BLaER1 treated with 17β-estradiol and CSF1 and Interleukin-3, amounts not matched to agents 10 nM and 100 nM (cell line): ENCODE data around the gene ELF3.
"Not testable (repeated sequence)": the region's sequence is repeated elsewhere in the genome, so short reads cannot be mapped to it uniquely, and the experiment has no call there.

ENCODE experiments used
- H3K27ac ChIP-seq, 11 experiments: shearing (Covaris generic); formaldehyde crosslinking; 2 replicates each; pipeline ENCODE4 v1.8.1; 2022
- H3K27me3 ChIP-seq, 11 experiments: shearing (Covaris generic); formaldehyde crosslinking; 2 replicates each; pipeline ENCODE4 v1.8.1; 2022
- H3K36me3 ChIP-seq, 11 experiments: shearing (Covaris generic); formaldehyde crosslinking; 2 replicates each; pipeline ENCODE4 v1.8.1; 2022
- H3K4me1 ChIP-seq, 10 experiments: shearing (Covaris generic); formaldehyde crosslinking; 2 replicates each; pipeline ENCODE4 v1.8.1; 2022
- H3K4me2 ChIP-seq, 11 experiments: shearing (Covaris generic); formaldehyde crosslinking; 2 replicates each; pipeline ENCODE4 v1.8.1; 2022
- H3K4me3 ChIP-seq, 10 experiments: shearing (Covaris generic); formaldehyde crosslinking; 2 replicates each; pipeline ENCODE4 v1.8.1; 2022
- H3K9ac ChIP-seq, 11 experiments: shearing (Covaris generic); formaldehyde crosslinking; 2 replicates each; pipeline ENCODE4 v1.8.1; 2022
- H3K9me3 ChIP-seq, 11 experiments: shearing (Covaris generic); formaldehyde crosslinking; replicated peaks in 1 of 11; 2 replicates each; pipeline ENCODE4 v1.8.1; 2022
- H4K20me1 ChIP-seq, 11 experiments: shearing (Covaris generic); formaldehyde crosslinking; 2 replicates each; pipeline ENCODE4 v1.8.1; 2022
- Cebpa-rat ChIP-seq, 11 experiments: shearing (Covaris generic); IDR thresholded peaks; 2 replicates each; pipeline ENCODE4 v1.8.1; 2022

Gene ELF3

GRCh38 chr1:202054094-202054493 lies 43.7 kb downstream of the ELF3 start:
- Histone ChIP-seq H3K27me3 (no peaks in the 10 kb centered on the region), H3K27ac (no peak overlapping the region), H3K4me3 (no peak overlapping the region), H3K9me3 (no peaks in the 10 kb centered on the region), H3K4me1 (peaks cover 0 to 27% (median 4%) of the 10 kb centered on the region in 10 experiments; a peak in 11 of 20 replicates), H3K9ac (no peak overlapping the region), H3K36me3 (no peaks in the 10 kb centered on the region), H3K4me2 (no peak overlapping the region), H4K20me1 (no peaks in the 10 kb centered on the region)
- TF ChIP-seq Cebpa-rat (IDR thresholded peaks at IDR 0.05) = no peak

- H3K4me1 ChIP-seq = peaks cover 0 to 27% (median 4%) of the 10 kb centered on the region in 10 experiments; a peak in 11 of 20 replicates
- not testable (repeated sequence) for H3K4me2 ChIP-seq, H3K9ac ChIP-seq, H3K36me3 ChIP-seq, H3K4me3 ChIP-seq, H3K27me3 ChIP-seq, H3K9me3 ChIP-seq, H3K27ac ChIP-seq, H4K20me1 ChIP-seq
Observed at GRCh38 chr1:202054673-202055072, 44.3 kb downstream of the ELF3 start.

GRCh38 chr1:202056644-202057334 lies 46.4 kb downstream of the ELF3 start:
- Histone ChIP-seq H3K4me1 (peaks cover 0 to 27% (median 4%) of the 10 kb centered on the region in 10 experiments; a peak in 11 of 20 replicates), H3K9me3 (no peaks in the 10 kb centered on the region), H3K4me3 (no peak overlapping the region), H4K20me1 (no peaks in the 10 kb centered on the region), H3K9ac (no peak overlapping the region), H3K27me3 (no peaks in the 10 kb centered on the region), H3K36me3 (no peaks in the 10 kb centered on the region), H3K4me2 (peak overlapping the region in 3 of 11 experiments; percentile 33 to 47 (median 40); a peak in 5 of 22 replicates), H3K27ac (peak overlapping the region in 1 of 11 experiments; percentile 11; a peak in 1 of 22 replicates)
- no peak for TF ChIP-seq Cebpa-rat (IDR thresholded peaks at IDR 0.05)

GRCh38 chr1:202057335-202057704 lies 46.9 kb downstream of the ELF3 start:
- H3K36me3 ChIP-seq, H3K9me3 ChIP-seq, H4K20me1 ChIP-seq, H3K27me3 ChIP-seq, H3K4me3 ChIP-seq, H3K9ac ChIP-seq: not testable (repeated sequence)
- Histone ChIP-seq H3K4me1 (peaks cover 0 to 27% (median 4%) of the 10 kb centered on the region in 10 experiments; a peak in 11 of 20 replicates), H3K27ac (peak overlapping the region in 1 of 11 experiments; percentile 11; a peak in 1 of 22 replicates), H3K4me2 (peak overlapping the region in 3 of 11 experiments; percentile 33 to 72 (median 47); a peak in 4 of 22 replicates)

GRCh38 chr1:202058001-202058908 lies 47.9 kb downstream of the ELF3 start:
- Histone ChIP-seq H3K9ac (no peak overlapping the region), H3K4me3 (no peak overlapping the region), H3K4me1 (peaks cover 0 to 27% (median 4%) of the 10 kb centered on the region in 10 experiments; a peak in 11 of 20 replicates), H3K9me3 (no peaks in the 10 kb centered on the region), H4K20me1 (no peaks in the 10 kb centered on the region), H3K27ac (peak overlapping the region in 2 of 11 experiments; percentile 52 to 55; a peak in 5 of 22 replicates), H3K27me3 (no peaks in the 10 kb centered on the region), H3K4me2 (peak overlapping the region in 5 of 11 experiments; percentile 24 to 72 (median 59); a peak in 9 of 22 replicates), H3K36me3 (no peaks in the 10 kb centered on the region)
- TF ChIP-seq Cebpa-rat (IDR thresholded peaks at IDR 0.05) = no peak

GRCh38 chr1:202061055-202061454 lies 50.7 kb downstream of the ELF3 start:
- Histone ChIP-seq H3K4me2 (no peak overlapping the region), H3K4me1 (peaks cover 0 to 27% (median 4%) of the 10 kb centered on the region in 10 experiments; a peak in 11 of 20 replicates), H3K4me3 (no peak overlapping the region)

GRCh38 chr1:202061787-202062186 lies 51.4 kb downstream of the ELF3 start:
- H3K4me2 ChIP-seq, H3K4me3 ChIP-seq, H4K20me1 ChIP-seq, H3K9ac ChIP-seq, H3K27me3 ChIP-seq, H3K27ac ChIP-seq, H3K36me3 ChIP-seq, H3K9me3 ChIP-seq: not testable (repeated sequence)
- H3K4me1 ChIP-seq = peaks cover 0 to 23% (median 4%) of the 10 kb centered on the region in 10 experiments; a peak in 11 of 20 replicates

More at GRCh38 chr1:202061055-202061454, 50.7 kb downstream of the ELF3 start:
- Histone ChIP-seq H4K20me1 (no peaks in the 10 kb centered on the region), H3K27ac (no peak overlapping the region), H3K9ac (no peak overlapping the region), H3K9me3 (no peaks in the 10 kb centered on the region), H3K36me3 (no peaks in the 10 kb centered on the region), H3K27me3 (no peaks in the 10 kb centered on the region)
- TF ChIP-seq Cebpa-rat (IDR thresholded peaks at IDR 0.05) = no peak

- not testable (repeated sequence) for H3K27ac ChIP-seq, H3K9me3 ChIP-seq, H3K36me3 ChIP-seq, H3K27me3 ChIP-seq, H3K9ac ChIP-seq, H3K4me2 ChIP-seq, H3K4me3 ChIP-seq, H4K20me1 ChIP-seq
- peaks cover 0 to 15% (median 4%) of the 10 kb centered on the region in 10 experiments; a peak in 11 of 20 replicates for H3K4me1 ChIP-seq
Observed at GRCh38 chr1:202062636-202063035, 52.2 kb downstream of the ELF3 start.

- H3K9me3 ChIP-seq = no peaks in the 10 kb centered on the region
- no peaks in the 10 kb centered on the region for H4K20me1 ChIP-seq
- no peaks in the 10 kb centered on the region for H3K36me3 ChIP-seq
- H3K4me2 ChIP-seq = no peak overlapping the region
- no peak overlapping the region for H3K27ac ChIP-seq
- peaks cover 0 to 10% (median 3%) of the 10 kb centered on the region in 10 experiments; a peak in 11 of 20 replicates for H3K4me1 ChIP-seq
- no peaks in the 10 kb centered on the region for H3K27me3 ChIP-seq
- no peak for TF ChIP-seq Cebpa-rat (IDR thresholded peaks at IDR 0.05)
- no peak overlapping the region for H3K4me3 ChIP-seq
- no peak overlapping the region for H3K9ac ChIP-seq
Observed at GRCh38 chr1:202063093-202063492, 52.7 kb downstream of the ELF3 start.

- not testable (repeated sequence) for H3K9ac ChIP-seq, H3K4me2 ChIP-seq, H3K27ac ChIP-seq, H3K4me1 ChIP-seq, H3K27me3 ChIP-seq, H3K4me3 ChIP-seq, H4K20me1 ChIP-seq, H3K9me3 ChIP-seq, H3K36me3 ChIP-seq
Observed at GRCh38 chr1:202064889-202065312, 54.5 kb downstream of the ELF3 start.
